Measurements from ENCODE around the gene FAM210B. TPM values are rescaled to one million over a fixed set of nuclear protein-coding genes. Genes with fewer than 3 reads are reported as not detected.

FAM210B gene
- total and polyA plus RNA-seq, 9 of the 15 experiments (the other 6 are each of a cell fraction or from before 2014, with no cell fraction given): 12.1 to 87.3 (median 47.6) TPM

DNA sequence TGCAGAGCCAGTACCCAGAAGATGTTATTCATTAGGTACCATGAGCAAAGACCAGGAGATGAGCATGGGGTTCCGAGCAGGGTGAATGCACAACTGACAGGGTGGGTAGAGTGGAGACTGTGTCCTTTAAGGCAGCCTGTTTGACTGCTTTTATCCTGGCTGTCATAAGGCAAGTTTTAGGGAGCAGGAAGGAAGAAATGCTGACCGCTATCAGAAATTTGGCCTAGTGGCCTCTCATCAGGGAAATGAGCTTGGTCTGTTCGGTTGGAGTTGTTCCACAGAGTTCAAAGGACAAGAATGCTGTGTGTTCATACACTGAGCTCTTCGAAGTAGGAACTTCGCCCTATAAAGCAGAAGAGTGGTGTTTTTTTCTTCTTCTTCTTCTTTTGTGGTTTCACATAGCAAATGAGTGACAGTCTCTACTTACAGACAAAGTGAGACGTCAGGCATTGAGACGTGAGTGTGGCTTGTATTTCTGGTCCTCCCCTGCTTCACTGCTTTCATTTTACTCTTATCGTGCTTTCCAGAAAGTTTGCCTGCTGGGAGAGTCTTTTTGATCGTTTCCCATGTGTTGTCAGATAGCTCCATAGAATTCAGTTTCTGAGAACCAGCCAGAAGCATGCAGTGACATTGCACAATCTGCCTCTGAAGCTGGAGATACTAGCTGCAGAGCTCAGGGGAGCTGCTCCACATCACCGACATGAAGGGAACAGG, 53.1 kb downstream of the FAM210B start, which contains the start of gene CASS4 (continued):
- TF ChIP-seq CBFA2T2 (conservative IDR thresholded peaks at IDR 0.05) (peak; percentile 99), THRAP3 (IDR thresholded peaks at IDR 0.05; ENCODE audit: borderline replicate concordance) (no peak), TAF1 (IDR thresholded peaks at IDR 0.05; ENCODE audit: control insufficient read depth, extremely low read depth, insufficient read depth, low read length, severe bottlenecking) (peak; percentile 66), TGIF2 (CRISPR knock-in tag; IDR thresholded peaks at IDR 0.05) (no peak; the same call in 1 of the 2 replicates), ILK (tag; IDR thresholded peaks at IDR 0.05; ENCODE audit: borderline replicate concordance, low read depth) (no peak), NR2F6 (CRISPR knock-in tag; IDR thresholded peaks at IDR 0.05) (no peak), ZNF507 (tag; conservative IDR thresholded peaks at IDR 0.05) (no peak), SP2 (IDR thresholded peaks at IDR 0.05; ENCODE audit: extremely low read depth, low read depth, low read length, poor library complexity, severe bottlenecking) (no peak), HNRNPH1 (optimal IDR thresholded peaks at IDR 0.05; ENCODE audit: low read depth, low read length) (no peak), ZNF263 (CRISPR knock-in tag; IDR thresholded peaks at IDR 0.05; ENCODE audit: borderline replicate concordance) (no peak; the same call in 1 of the 2 replicates), SMARCA5 (IDR thresholded peaks at IDR 0.05) (no peak), HNRNPUL1 (IDR thresholded peaks at IDR 0.05; ENCODE audit: low read length) (0 out of 2 replicates have a peak, but pooled peaks have one; percentile 38), LEF1 (IDR thresholded peaks at IDR 0.05) (peak; percentile 100)
- TF ChIP-seq, protein P1, sequence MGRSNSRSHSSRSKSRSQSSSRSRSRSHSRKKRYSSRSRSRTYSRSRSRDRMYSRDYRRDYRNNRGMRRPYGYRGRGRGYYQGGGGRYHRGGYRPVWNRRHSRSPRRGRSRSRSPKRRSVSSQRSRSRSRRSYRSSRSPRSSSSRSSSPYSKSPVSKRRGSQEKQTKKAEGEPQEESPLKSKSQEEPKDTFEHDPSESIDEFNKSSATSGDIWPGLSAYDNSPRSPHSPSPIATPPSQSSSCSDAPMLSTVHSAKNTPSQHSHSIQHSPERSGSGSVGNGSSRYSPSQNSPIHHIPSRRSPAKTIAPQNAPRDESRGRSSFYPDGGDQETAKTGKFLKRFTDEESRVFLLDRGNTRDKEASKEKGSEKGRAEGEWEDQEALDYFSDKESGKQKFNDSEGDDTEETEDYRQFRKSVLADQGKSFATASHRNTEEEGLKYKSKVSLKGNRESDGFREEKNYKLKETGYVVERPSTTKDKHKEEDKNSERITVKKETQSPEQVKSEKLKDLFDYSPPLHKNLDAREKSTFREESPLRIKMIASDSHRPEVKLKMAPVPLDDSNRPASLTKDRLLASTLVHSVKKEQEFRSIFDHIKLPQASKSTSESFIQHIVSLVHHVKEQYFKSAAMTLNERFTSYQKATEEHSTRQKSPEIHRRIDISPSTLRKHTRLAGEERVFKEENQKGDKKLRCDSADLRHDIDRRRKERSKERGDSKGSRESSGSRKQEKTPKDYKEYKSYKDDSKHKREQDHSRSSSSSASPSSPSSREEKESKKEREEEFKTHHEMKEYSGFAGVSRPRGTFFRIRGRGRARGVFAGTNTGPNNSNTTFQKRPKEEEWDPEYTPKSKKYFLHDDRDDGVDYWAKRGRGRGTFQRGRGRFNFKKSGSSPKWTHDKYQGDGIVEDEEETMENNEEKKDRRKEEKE (IDR thresholded peaks at IDR 0.05; ENCODE audit: borderline replicate concordance in 1 of 2, control insufficient read depth in 1 of 2, low read depth in 2 of 2, low read length in 1 of 2): 0 out of 4 replicates have a peak, but pooled peaks of 1 of the 2 experiments have one; percentile 81
- TF ChIP-seq, protein P2, sequence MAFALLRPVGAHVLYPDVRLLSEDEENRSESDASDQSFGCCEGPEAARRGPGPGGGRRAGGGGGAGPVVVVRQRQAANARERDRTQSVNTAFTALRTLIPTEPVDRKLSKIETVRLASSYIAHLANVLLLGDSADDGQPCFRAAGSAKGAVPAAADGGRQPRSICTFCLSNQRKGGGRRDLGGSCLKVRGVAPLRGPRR (CRISPR knock-in tag; IDR thresholded peaks at IDR 0.05): no peak
- TF ChIP-seq, protein P3, sequence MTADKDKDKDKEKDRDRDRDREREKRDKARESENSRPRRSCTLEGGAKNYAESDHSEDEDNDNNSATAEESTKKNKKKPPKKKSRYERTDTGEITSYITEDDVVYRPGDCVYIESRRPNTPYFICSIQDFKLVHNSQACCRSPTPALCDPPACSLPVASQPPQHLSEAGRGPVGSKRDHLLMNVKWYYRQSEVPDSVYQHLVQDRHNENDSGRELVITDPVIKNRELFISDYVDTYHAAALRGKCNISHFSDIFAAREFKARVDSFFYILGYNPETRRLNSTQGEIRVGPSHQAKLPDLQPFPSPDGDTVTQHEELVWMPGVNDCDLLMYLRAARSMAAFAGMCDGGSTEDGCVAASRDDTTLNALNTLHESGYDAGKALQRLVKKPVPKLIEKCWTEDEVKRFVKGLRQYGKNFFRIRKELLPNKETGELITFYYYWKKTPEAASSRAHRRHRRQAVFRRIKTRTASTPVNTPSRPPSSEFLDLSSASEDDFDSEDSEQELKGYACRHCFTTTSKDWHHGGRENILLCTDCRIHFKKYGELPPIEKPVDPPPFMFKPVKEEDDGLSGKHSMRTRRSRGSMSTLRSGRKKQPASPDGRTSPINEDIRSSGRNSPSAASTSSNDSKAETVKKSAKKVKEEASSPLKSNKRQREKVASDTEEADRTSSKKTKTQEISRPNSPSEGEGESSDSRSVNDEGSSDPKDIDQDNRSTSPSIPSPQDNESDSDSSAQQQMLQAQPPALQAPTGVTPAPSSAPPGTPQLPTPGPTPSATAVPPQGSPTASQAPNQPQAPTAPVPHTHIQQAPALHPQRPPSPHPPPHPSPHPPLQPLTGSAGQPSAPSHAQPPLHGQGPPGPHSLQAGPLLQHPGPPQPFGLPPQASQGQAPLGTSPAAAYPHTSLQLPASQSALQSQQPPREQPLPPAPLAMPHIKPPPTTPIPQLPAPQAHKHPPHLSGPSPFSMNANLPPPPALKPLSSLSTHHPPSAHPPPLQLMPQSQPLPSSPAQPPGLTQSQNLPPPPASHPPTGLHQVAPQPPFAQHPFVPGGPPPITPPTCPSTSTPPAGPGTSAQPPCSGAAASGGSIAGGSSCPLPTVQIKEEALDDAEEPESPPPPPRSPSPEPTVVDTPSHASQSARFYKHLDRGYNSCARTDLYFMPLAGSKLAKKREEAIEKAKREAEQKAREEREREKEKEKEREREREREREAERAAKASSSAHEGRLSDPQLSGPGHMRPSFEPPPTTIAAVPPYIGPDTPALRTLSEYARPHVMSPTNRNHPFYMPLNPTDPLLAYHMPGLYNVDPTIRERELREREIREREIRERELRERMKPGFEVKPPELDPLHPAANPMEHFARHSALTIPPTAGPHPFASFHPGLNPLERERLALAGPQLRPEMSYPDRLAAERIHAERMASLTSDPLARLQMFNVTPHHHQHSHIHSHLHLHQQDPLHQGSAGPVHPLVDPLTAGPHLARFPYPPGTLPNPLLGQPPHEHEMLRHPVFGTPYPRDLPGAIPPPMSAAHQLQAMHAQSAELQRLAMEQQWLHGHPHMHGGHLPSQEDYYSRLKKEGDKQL (CRISPR knock-in tag; IDR thresholded peaks at IDR 0.05; ENCODE audit: borderline replicate concordance): peak; percentile 93; the same call in 1 of the 2 replicates
- TF ChIP-seq, protein P4, sequence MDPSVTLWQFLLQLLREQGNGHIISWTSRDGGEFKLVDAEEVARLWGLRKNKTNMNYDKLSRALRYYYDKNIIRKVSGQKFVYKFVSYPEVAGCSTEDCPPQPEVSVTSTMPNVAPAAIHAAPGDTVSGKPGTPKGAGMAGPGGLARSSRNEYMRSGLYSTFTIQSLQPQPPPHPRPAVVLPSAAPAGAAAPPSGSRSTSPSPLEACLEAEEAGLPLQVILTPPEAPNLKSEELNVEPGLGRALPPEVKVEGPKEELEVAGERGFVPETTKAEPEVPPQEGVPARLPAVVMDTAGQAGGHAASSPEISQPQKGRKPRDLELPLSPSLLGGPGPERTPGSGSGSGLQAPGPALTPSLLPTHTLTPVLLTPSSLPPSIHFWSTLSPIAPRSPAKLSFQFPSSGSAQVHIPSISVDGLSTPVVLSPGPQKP (CRISPR knock-in tag; IDR thresholded peaks at IDR 0.05): no peak
